Measurements from ENCODE around the gene MPI.

DNA sequence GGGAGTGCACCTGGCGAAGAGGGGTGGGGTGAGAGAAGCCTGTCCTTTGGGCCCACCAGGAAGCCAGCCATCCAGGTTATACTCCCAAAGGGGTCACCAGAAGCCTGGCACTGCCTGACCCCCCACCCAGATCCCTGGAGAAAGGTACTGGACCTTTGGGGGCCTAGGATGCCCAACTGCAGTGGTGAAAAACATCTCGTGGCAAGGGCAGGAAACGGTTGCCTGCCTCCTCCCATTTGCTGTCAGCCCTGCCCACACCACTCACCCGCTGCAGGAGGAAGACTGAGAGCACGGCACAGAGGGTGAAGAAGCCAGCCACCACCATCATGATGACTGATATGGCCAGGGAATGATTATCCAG is 44.7 kb upstream of the MPI start:
- TF ChIP-seq, protein P1, sequence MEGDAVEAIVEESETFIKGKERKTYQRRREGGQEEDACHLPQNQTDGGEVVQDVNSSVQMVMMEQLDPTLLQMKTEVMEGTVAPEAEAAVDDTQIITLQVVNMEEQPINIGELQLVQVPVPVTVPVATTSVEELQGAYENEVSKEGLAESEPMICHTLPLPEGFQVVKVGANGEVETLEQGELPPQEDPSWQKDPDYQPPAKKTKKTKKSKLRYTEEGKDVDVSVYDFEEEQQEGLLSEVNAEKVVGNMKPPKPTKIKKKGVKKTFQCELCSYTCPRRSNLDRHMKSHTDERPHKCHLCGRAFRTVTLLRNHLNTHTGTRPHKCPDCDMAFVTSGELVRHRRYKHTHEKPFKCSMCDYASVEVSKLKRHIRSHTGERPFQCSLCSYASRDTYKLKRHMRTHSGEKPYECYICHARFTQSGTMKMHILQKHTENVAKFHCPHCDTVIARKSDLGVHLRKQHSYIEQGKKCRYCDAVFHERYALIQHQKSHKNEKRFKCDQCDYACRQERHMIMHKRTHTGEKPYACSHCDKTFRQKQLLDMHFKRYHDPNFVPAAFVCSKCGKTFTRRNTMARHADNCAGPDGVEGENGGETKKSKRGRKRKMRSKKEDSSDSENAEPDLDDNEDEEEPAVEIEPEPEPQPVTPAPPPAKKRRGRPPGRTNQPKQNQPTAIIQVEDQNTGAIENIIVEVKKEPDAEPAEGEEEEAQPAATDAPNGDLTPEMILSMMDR (IDR thresholded peaks at IDR 0.05; ENCODE audit: insufficient read depth, low read depth, low read length), result no peak
- TF ChIP-seq EZH2 (IDR thresholded peaks at IDR 0.05; ENCODE audit: insufficient read depth, low read length), result no peak

Measured in astrocyte (in vitro differentiated cells and primary cell).